Effector CD4-positive, alpha-beta T cell (primary cell): Measurements from ENCODE around the gene CHCHD4.
"Not testable (repeated sequence)": the region's sequence is repeated elsewhere in the genome, so short reads cannot be mapped to it uniquely, and the experiment has no call there.

Source experiments
- DNase-seq: peaks from one replicate; pipeline ENCODE4 v3.0.0-alpha.2; 2020

The CHCHD4 gene

DNA sequence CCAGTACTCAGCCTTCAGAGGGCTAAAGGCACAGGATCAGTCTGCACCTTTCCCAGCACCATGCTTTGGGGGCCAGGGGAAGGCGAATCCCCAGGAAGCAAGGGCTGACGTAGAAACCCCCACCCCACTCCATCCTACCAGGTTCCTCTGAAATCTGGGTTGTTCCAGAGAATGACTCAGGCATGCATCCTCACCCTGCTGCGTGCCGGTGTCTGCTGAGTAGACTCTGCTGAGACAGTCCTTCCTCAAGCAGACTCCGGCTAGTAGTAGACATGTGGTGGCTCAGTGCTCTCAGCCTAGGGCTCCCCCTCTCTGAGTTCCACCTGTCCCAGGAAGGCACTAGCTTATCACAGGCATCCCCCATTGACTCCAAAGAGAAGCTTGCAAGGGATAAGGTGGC lies 9.2 kb upstream of the CHCHD4 start:
- no peak for DNase-seq

DNA sequence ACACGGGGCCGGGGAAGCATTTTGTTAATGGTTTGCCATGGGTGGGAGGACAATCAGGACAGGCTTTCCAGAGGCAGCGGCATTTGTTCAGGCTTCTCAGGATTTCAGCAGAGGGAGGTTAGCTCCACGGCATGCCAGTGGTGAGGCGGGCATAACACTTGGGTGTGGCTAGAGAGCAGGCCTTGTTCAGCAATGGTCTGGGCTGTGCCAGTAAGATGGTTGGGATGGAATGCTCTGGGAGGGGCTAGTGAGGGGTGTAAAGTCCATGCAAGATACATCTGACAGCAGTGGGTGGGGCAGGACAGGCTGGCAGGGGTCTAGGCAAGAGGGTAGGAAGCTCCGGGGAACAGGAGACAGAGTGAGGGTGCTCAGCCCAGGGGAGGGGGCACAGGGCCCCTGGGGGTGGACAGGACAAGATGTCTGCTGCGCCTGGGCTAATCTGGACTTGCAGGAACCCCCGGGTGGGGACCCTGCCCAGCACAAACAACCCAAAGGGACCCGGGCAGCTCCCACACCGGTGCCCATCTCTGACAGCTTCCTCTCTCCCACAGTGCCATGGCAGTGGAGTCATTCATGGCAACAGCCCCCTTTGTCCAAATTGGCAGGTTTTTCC lies 8.6 kb upstream of the CHCHD4 start:
- DNase-seq, result no peak

DNA sequence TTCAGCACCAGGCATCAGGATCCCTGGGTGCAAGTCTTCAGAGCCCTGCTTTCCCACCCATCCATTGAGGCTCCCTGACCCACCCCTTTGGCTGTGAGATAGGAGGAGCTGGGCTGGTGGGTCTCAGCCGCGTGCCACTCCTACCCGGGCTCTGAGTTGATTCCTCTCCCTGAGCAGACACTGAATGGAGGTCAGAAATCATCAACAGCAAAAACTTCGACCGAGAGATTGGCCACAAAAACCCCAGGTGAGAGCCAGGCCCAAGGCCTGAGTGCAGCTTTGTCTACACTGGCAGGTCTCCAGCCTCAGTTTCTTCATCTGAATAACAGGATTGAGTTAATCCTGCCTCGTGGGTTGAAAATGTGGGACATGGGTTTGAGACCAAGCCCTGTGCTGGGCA lies 8.0 kb upstream of the CHCHD4 start:
- no peak for DNase-seq

GRCh38 chr3:14132120-14132519 lies 7.5 kb upstream of the CHCHD4 start:
- no peak for DNase-seq

GRCh38 chr3:14131134-14131533 lies 6.5 kb upstream of the CHCHD4 start:
- no peak for DNase-seq

DNA sequence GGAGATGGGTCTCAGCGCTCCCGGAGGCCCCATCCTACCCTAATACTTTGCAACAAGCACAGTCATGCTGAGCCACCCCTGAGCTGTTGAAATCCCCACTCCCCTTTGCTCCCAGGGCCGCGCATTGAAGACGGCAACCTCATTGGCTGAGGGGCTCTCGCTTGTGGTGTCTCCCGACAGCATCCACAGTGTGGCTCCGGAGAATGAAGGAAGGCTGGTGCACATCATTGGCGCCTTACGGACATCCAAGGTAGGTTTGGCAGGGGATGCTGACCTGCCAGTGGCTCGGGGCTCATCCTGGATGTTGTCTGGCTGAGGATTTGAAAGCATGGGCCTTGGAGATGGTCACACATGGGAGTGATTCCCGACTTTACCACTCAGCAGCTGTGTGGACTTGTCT lies 6.0 kb upstream of the CHCHD4 start:
- DNase-seq, result no peak

DNA sequence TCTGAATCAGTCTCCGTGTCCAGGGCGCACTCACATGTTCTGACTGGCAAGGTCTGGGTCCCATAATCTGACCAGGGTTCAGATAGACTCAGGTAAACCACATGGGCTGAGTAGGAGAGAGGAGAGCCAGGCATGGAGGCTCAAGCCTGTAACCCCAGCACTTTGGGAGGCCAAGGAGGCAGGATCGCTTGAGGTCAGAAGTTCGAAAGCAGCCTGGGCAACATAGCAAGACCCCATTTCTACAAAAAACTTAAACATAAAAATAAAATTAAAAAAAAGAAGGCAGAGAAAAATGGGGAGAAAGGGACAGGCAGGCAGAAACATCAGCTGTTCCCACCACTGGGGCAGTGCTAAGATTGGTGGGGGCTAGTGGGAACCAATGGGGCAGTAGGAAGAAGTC lies 5.6 kb upstream of the CHCHD4 start:
- no peak for DNase-seq

- DNase-seq, result no peak
Measured at GRCh38 chr3:14129296-14129695, 4.6 kb upstream of the CHCHD4 start.

GRCh38 chr3:14128724-14129123 lies 4.1 kb upstream of the CHCHD4 start:
- DNase-seq, result no peak

DNA sequence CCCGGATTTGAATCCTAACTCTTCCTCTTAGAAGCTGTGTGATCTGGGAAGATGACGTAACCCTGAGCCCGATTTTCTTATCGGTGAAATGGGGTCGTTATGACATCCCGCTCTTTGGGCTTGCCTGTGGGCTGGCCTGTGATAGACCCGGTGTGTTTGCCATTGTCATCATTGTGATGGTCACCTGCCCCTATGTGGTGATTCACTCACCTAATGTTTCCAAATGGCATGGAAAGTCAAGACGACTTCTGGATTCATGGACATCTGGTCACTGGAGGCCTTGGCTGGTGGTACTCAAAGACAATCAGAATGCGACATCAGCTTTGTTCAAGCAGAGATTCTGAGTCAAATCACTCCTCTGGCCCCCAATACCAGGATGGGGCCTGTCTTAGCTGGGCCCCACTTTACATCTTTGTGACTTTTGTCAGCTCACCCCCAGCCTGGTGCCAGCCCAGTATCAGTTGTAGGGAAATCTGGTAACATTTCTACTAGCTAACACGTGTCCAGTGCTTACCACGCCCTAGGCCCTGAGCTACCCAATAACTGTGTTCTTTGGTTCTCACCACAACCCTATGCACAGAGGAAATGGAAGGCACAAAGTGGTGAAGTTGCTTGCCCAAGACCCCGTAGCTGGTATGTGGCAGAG lies 3.0 kb upstream of the CHCHD4 start:
- no peak for DNase-seq

- no peak for DNase-seq
Measured at GRCh38 chr3:14126887-14127505, 2.3 kb upstream of the CHCHD4 start.

GRCh38 chr3:14126017-14126886 lies 1.6 kb upstream of the CHCHD4 start:
- DNase-seq, result no peak

- peak; percentile 48 for DNase-seq
Measured at GRCh38 chr3:14125193-14126016, 735 bp upstream of the CHCHD4 start.

DNA sequence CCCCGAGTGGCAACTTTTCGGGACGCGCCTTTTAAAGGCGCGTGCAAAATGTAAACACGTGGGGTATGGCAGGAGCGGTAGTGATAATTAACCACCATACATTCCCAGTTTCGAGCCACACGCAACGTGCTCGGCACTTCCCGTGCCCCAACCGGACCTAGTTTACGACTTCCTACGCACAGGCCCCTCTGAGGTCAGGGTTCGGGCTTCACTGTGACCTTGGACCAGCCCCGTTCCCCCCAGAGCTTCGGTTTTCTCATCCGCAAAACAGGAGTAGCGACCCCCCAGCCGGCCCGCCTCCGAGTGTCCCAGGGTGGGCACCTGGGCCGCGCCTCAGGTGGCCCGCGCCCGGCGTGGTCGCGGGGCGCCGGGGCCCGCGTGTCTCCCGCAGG lies 451 bp downstream of the CHCHD4 start:
- peak; percentile 38 for DNase-seq

GRCh38 chr3:14123308-14124222 lies 1.1 kb downstream of the CHCHD4 start:
- DNase-seq, result no peak

DNA sequence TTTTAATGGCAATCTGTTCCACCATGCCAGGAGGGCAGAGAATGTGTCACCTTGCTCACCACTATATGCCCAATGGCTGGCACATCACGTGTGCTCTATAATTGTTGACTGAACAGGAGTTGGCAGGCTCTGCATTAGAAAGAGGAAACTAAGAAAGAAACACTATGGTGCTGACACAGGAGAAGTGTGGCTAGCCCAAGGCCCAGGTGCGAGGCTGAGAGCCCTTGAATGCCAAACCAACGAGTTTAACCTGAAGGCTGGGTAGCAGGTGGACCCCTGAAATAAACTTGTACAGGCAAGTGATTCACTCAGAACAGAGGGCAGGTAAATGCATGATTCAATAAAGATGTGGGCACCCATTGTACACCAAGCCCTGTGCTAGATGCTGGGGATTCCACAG lies 2.4 kb downstream of the CHCHD4 start:
- no peak for DNase-seq

- DNase-seq, result no peak
Measured at GRCh38 chr3:14121859-14122258, 2.8 kb downstream of the CHCHD4 start.

GRCh38 chr3:14120921-14121448 lies 3.7 kb downstream of the CHCHD4 start:
- DNase-seq, result not testable (repeated sequence)

GRCh38 chr3:14120111-14120920 lies 4.4 kb downstream of the CHCHD4 start:
- no peak for DNase-seq

GRCh38 chr3:14119651-14120050 lies 5.0 kb downstream of the CHCHD4 start:
- no peak for DNase-seq
